Activated CD8-positive, alpha-beta memory T cell treated with anti-CD3 and anti-CD28 coated beads for 1 hour (primary cell): ENCODE data around the gene TGFBR3.
"Not testable (repeated sequence)": the region's sequence is repeated elsewhere in the genome, so short reads cannot be mapped to it uniquely, and the experiment has no call there.

Experiments
- DNase-seq, 2 donors: peaks; one replicate each; pipeline ENCODE4 v3.0.0-alpha.2; 2020; ENCODE audit warnings: low read depth in 1 of 2; ENCODE audit errors: extremely low read depth in 1 of 2

The TGFBR3 gene

GRCh38 chr1:91697861-91698260, 188.1 kb downstream of the TGFBR3 start:
- no peak for DNase-seq

DNA sequence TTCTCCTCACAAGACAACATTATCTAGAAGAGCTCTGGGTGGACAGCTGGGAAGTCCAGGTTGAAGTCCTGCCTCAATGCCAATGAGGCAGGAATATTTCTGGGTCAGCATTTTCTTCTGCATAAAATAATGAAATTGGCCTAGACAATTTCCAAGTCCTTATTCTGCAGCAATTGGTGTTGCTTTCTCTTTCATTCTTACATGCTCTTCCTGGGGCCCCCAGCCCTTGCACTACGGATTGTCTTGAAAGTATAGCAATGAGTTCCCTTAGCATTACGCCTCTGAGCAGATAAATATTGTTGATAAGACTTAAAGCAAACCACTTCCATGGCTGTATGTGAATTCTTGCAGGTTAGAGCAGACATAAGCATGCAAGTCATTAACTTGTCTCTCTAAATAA, 188.5 kb downstream of the TGFBR3 start:
- DNase-seq = no peak

DNA sequence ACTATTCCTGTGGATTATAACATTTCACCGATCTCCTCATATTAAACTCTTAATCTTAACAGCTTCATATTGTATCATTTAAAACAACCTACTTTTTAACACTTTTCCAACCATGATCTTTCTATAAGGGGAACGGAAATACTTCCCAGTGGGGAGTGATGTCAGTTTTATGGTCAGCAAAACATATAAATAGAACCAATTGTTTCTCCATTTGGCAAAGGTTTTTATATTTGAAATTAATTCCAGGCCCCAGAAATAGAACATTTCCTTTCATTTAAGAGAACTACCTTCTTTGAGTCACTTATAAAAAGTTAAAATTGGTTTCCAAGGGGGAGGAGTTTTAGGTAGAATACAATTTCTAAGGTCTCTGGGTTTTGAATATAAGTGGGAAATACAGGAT, 189.6 kb downstream of the TGFBR3 start:
- no peak for DNase-seq

- no peak for DNase-seq
These were observed 192.4 kb downstream of the TGFBR3 start for GRCh38 chr1:91693557-91693956.

- no peak for DNase-seq
These were observed 194.4 kb downstream of the TGFBR3 start for GRCh38 chr1:91691525-91691924.

- DNase-seq = no peak
These were observed 196.1 kb downstream of the TGFBR3 start for GRCh38 chr1:91689641-91690481.

DNA sequence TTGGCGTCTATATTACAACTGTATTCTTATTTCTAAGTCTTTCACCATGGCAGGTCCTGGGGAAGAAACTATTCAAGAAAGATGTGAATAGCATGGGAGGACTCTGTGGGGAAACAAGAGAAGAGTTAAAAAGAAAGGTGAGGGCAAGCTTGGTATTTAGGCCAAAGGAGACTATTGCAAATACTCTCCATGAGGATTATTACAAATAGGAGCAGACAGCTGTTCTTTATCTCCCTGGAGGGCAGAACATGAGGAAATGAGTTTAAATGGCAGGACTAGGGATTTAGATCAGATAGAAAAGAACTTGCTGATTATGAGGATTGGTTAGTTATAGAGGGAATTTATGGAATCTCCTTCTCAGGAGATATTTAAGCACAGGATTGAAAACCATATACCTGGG, 198.5 kb downstream of the TGFBR3 start:
- no peak for DNase-seq

GRCh38 chr1:91685994-91686393, 200.0 kb downstream of the TGFBR3 start:
- DNase-seq = no peak

- no peak for DNase-seq
These were observed 201.3 kb downstream of the TGFBR3 start for GRCh38 chr1:91684481-91685196.

DNA sequence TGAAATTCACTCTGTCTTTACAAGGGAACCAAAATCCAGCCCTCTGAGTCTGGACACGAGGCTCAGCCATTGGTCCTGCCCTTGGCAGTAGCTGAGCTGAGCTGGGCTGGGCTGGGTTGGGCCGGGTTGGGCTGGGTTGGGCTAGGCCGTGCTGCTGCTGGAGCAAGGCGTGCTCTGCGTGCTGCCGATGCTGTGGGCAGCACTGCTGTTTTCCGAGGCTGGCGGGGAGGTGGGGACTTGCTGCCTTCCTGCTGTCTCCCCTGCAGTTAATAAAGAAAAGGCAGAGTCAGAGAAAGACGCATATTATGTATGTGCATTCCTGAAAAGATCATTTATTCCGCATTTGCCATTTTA, 202.4 kb downstream of the TGFBR3 start:
- no peak for DNase-seq

- DNase-seq = no peak
These were observed 202.9 kb downstream of the TGFBR3 start for GRCh38 chr1:91682882-91683597.

- DNase-seq = no peak
These were observed 205.3 kb downstream of the TGFBR3 start for GRCh38 chr1:91680556-91681155.

DNA sequence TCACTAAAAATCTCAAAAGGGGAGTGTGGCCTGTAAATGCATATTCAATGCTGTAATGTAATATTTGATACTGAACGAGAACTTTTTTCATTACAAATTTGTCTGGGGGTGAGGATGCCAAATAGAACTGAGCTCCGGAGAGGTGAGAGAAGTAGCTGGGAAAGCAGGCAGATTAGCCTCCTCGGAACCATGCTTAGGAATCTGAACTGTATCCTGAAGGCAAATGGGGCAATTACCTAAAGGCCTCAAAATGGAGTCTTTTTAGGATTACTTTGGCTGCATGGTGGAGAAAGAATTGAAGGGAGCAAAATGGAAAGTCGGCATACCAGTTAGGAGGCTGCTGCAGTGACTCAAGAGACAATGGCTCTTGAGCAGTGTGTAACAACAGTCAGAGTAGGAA, 206.5 kb downstream of the TGFBR3 start:
- no peak for DNase-seq

- no peak for DNase-seq
These were observed 209.9 kb downstream of the TGFBR3 start for GRCh38 chr1:91676030-91676429.

- no peak for DNase-seq
These were observed 211.8 kb downstream of the TGFBR3 start for GRCh38 chr1:91674107-91674506.

GRCh38 chr1:91673613-91674012, 212.3 kb downstream of the TGFBR3 start:
- no peak for DNase-seq

GRCh38 chr1:91672601-91673161, 213.3 kb downstream of the TGFBR3 start:
- no peak for DNase-seq

DNA sequence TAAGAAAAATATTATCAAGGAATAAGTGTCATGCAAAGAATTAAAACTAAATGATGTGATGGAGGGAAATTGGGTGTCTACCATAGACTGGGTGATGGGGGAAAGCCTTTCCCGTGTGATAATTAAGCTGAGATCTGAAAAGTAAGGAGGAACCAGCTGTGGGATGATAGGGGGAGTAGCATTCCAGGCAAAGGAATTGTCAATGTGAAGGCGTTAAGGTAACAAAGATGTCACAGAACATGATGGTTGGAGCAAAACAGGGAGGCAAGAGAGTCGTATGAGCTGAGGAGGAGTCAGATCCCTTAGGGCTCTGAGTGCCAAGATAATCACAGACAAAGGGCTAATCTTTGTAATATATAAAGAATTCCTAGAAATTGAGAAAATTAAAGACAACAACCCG, 215.2 kb downstream of the TGFBR3 start:
- DNase-seq = no peak

GRCh38 chr1:91669584-91670350, 216.2 kb downstream of the TGFBR3 start:
- DNase-seq = no peak

- not testable (repeated sequence) for DNase-seq
These were observed 219.3 kb downstream of the TGFBR3 start for GRCh38 chr1:91666651-91667050.
